Measurements from ENCODE around the gene ADCYAP1.

ADCYAP1 gene

GRCh38 chr18:907115-907884 is 2.6 kb downstream of the ADCYAP1 start:
- no peak for TF ChIP-seq CTCF (IDR thresholded peaks at IDR 0.05; ENCODE audit: low read length)
- no peak overlapping the region for H3K4me2 ChIP-seq (ENCODE audit: low read length)
- H3F3A ChIP-seq (ENCODE audit: insufficient read depth, low read length): no peaks in the 10 kb centered on the region
- H3K27me3 ChIP-seq (ENCODE audit: insufficient read depth, low read length): no peaks in the 10 kb centered on the region
- H3K4me1 ChIP-seq (ENCODE audit: insufficient read depth, low read length, severe bottlenecking): no peaks in the 10 kb centered on the region
- H3K9me2 ChIP-seq (ENCODE audit: low read depth, low read length): no peaks in the 10 kb centered on the region
- H2AFZ ChIP-seq (ENCODE audit: low read length): no peak overlapping the region
- H3K79me2 ChIP-seq (ENCODE audit: insufficient read depth, low read length): no peaks in the 10 kb centered on the region
- H3K36me3 ChIP-seq (ENCODE audit: insufficient read depth, low read length): no peaks in the 10 kb centered on the region
- no peak overlapping the region for H3K27ac ChIP-seq (ENCODE audit: low read depth, low read length, poor library complexity, severe bottlenecking)
- H4K20me1 ChIP-seq (ENCODE audit: insufficient read depth, low read length): no peaks in the 10 kb centered on the region
- H3K9me3 ChIP-seq (ENCODE audit: low read length): no peaks in the 10 kb centered on the region
- no peak overlapping the region for H3K9ac ChIP-seq (ENCODE audit: low read length)
- no peak overlapping the region for H3K4me3 ChIP-seq (ENCODE audit: low read depth, low read length, poor library complexity, severe bottlenecking)

- Histone ChIP-seq H3K9ac (ENCODE audit: low read length) (no peak overlapping the region), H3K27me3 (ENCODE audit: insufficient read depth, low read length) (no peaks in the 10 kb centered on the region), H3K36me3 (ENCODE audit: insufficient read depth, low read length) (no peaks in the 10 kb centered on the region), H3F3A (ENCODE audit: insufficient read depth, low read length) (no peaks in the 10 kb centered on the region), H3K4me3 (ENCODE audit: low read depth, low read length, poor library complexity, severe bottlenecking) (no peak overlapping the region), H3K9me3 (ENCODE audit: low read length) (no peaks in the 10 kb centered on the region), H3K9me2 (ENCODE audit: low read depth, low read length) (no peaks in the 10 kb centered on the region), H3K4me2 (ENCODE audit: low read length) (no peak overlapping the region), H4K20me1 (ENCODE audit: insufficient read depth, low read length) (no peaks in the 10 kb centered on the region), H2AFZ (ENCODE audit: low read length) (no peak overlapping the region), H3K4me1 (ENCODE audit: insufficient read depth, low read length, severe bottlenecking) (no peaks in the 10 kb centered on the region), H3K79me2 (ENCODE audit: insufficient read depth, low read length) (no peaks in the 10 kb centered on the region), H3K27ac (ENCODE audit: low read depth, low read length, poor library complexity, severe bottlenecking) (no peak overlapping the region)
- no peak for TF ChIP-seq CTCF (IDR thresholded peaks at IDR 0.05; ENCODE audit: low read length)
- no peak for TF ChIP-seq EZH2 (IDR thresholded peaks at IDR 0.05; ENCODE audit: borderline replicate concordance, low read length)
Measured at GRCh38 chr18:907885-908757, 3.5 kb downstream of the ADCYAP1 start.

- Histone ChIP-seq H3K79me2 (ENCODE audit: insufficient read depth, low read length) (no peaks in the 10 kb centered on the region), H3K36me3 (ENCODE audit: insufficient read depth, low read length) (no peaks in the 10 kb centered on the region), H3K4me1 (ENCODE audit: insufficient read depth, low read length, severe bottlenecking) (no peaks in the 10 kb centered on the region), H3K9me2 (ENCODE audit: low read depth, low read length) (no peaks in the 10 kb centered on the region), H3K27me3 (ENCODE audit: insufficient read depth, low read length) (no peaks in the 10 kb centered on the region), H3K9me3 (ENCODE audit: low read length) (no peaks in the 10 kb centered on the region), H3K4me2 (ENCODE audit: low read length) (no peak overlapping the region), H3K27ac (ENCODE audit: low read depth, low read length, poor library complexity, severe bottlenecking) (no peak overlapping the region), H3F3A (ENCODE audit: insufficient read depth, low read length) (no peaks in the 10 kb centered on the region), H2AFZ (ENCODE audit: low read length) (no peak overlapping the region), H4K20me1 (ENCODE audit: insufficient read depth, low read length) (no peaks in the 10 kb centered on the region), H3K4me3 (ENCODE audit: low read depth, low read length, poor library complexity, severe bottlenecking) (no peak overlapping the region), H3K9ac (ENCODE audit: low read length) (no peak overlapping the region)
- TF ChIP-seq EZH2 (IDR thresholded peaks at IDR 0.05; ENCODE audit: borderline replicate concordance, low read length) (no peak), CTCF (IDR thresholded peaks at IDR 0.05; ENCODE audit: low read length) (no peak)
Measured at GRCh38 chr18:908758-909724, 4.4 kb downstream of the ADCYAP1 start.
